GM12892 (cell line): ENCODE results near the gene STK11IP.

Experiments
- DNase-seq: peaks from one replicate; pipeline ENCODE4 v3.0.0; 2011; ENCODE audit not compliant: insufficient read length
- FAIRE-seq: peaks from 2 replicates; lab custom pipeline; 2011; peaks lifted over from hg19 to GRCh38; lab: Jason Lieb, UNC
- POLR2A ChIP-seq: IDR thresholded peaks from 2 replicates; pipeline ENCODE4 v1.6.1; 2011; ENCODE audit warnings: low read depth, low read length, control low read depth
- POLR2AphosphoS5 ChIP-seq: IDR thresholded peaks from 2 replicates; pipeline ENCODE4 v1.6.1; 2011; ENCODE audit warnings: low read depth, low read length, control low read depth
- TAF1 ChIP-seq: IDR thresholded peaks from 2 replicates; pipeline ENCODE4 v1.6.1; 2011; ENCODE audit warnings: low read depth, mild to moderate bottlenecking, control low read depth, low read length, borderline replicate concordance

The STK11IP gene

DNA sequence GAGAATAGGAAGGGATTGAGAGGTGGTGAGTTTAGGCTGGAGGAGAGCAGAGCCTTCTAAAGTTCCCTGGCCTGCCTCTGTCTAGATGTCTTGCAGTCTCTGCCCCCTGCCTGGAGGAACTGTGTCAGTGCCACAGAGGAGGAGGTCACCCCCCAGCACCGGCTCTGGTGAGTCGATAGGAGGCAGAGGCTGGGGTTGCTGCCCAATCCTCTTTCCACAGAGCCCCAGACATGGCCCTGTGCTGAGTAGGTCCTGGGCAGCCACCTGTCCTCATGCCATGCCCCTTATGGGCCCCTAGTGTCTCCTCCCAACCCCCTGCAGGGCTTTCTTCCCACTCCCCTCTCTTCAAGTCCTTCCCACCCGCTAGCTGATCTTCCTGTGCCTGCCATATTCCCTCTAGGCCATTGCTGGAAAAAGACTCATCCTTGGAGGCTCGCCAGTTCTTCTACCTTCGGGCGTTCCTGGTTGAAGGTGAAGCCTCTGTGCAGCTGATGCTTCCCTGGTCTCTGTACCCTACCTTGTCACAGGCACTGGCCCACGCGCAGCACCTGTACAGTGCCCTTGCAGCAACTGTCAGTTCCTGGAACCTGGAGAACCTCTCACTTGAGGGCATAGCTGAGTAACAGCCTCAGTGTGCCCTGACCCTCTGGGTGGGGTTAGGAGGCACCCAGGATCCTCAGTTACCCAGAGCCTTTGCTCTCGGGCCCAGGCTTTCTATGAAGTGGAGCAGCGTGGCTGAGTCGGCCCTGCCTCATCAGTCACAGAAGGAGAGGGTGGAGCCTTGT is 16.6 kb downstream of the STK11IP start:
- TF ChIP-seq POLR2AphosphoS5 = no peak
- TF ChIP-seq POLR2A = no peak
- TF ChIP-seq TAF1 = no peak
- no peak for DNase-seq
- no peak for FAIRE-seq

GRCh38 chr2:219615036-219615435 is 17.4 kb downstream of the STK11IP start:
- DNase-seq (no peak), FAIRE-seq (no peak)
- TF ChIP-seq POLR2AphosphoS5 (no peak), POLR2A (no peak), TAF1 (no peak)

DNA sequence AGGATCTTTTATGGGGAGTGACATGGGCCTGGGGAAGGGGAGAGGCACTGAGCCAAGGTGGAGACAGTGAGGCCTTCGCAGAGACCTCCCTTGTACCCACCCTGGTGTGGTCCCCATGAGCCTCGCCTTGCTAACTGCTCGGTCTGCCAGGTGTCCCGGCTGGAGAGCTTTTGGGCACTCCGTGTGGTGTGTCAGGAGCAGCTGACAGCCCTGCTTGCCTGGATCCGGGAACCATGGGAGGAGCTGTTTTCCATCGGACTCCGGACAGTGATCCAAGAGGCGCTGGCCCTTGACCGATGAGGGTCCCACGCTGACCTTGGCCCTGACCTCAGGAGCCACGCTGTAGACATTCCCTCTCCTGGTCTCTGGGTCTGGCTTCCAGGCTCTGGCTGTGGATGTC is 18.2 kb downstream of the STK11IP start:
- DNase-seq (no peak), FAIRE-seq (no peak)
- TF ChIP-seq POLR2A (no peak), TAF1 (no peak), POLR2AphosphoS5 (no peak)

- no peak for FAIRE-seq
Measured at GRCh38 chr2:219616550-219616949, 18.9 kb downstream of the STK11IP start.

GRCh38 chr2:219618733-219619122 is 21.1 kb downstream of the STK11IP start:
- TF ChIP-seq TAF1 = no peak
- no peak for TF ChIP-seq POLR2AphosphoS5
- TF ChIP-seq POLR2A = no peak
- no peak for DNase-seq
- no peak for FAIRE-seq

More at GRCh38 chr2:219616550-219616949, 18.9 kb downstream of the STK11IP start:
- no peak for DNase-seq
- no peak for TF ChIP-seq TAF1
- TF ChIP-seq POLR2A = no peak
- no peak for TF ChIP-seq POLR2AphosphoS5

- FAIRE-seq = no peak
- TF ChIP-seq POLR2A = no peak
- TF ChIP-seq TAF1 = no peak
- no peak for TF ChIP-seq POLR2AphosphoS5
- DNase-seq = no peak
Measured at GRCh38 chr2:219619235-219619634, 21.6 kb downstream of the STK11IP start.

DNA sequence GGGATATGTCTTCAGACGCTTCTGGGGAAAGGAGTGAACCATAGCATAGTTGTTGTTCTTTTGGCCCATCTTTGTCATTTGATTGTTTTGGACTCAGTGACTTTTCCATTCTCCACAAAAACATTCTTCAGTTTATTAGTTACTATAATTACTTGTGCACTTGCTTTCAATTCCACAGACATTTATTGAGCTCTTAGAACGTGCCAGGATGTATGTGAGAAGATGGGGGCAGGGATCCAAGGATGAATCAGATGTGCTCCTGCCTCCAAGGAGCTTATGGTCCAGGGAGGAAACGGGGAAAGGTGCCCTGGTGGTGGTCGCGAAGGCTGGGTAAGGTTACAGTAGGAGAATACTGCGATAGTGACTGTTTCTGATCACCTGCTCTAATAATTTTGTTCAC is 22.9 kb downstream of the STK11IP start:
- DNase-seq = no peak
- no peak for FAIRE-seq
- TF ChIP-seq TAF1 (no peak), POLR2A (no peak), POLR2AphosphoS5 (no peak)

GRCh38 chr2:219621935-219622334 is 24.3 kb downstream of the STK11IP start:
- TF ChIP-seq POLR2AphosphoS5 (no peak), TAF1 (no peak), POLR2A (no peak)
- FAIRE-seq (no peak), DNase-seq (no peak)

DNA sequence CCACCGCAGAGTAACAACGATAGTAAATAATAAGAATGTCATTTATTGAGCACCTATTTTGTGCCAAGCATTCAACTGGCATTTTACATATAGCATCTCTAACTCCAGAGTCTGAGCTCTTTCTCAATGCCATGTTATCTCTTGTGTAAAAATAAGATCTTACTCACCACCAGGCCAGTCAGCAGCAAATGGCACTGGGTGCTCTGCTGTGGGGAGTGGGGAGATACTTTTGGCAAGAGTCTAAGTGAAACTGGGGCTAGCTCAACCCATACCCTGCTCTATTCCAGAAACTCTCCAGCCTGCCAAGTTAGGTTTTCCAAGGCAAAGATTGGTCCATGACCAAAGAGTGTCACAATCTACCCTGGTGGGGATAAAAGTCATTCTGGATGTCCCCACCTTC is 24.8 kb downstream of the STK11IP start:
- DNase-seq (no peak), FAIRE-seq (no peak)
- TF ChIP-seq POLR2AphosphoS5 (no peak), TAF1 (no peak), POLR2A (no peak)

- FAIRE-seq = no peak
- no peak for TF ChIP-seq POLR2A
- TF ChIP-seq TAF1 = no peak
- no peak for TF ChIP-seq POLR2AphosphoS5
Measured at GRCh38 chr2:219624565-219624964, 26.9 kb downstream of the STK11IP start.

GRCh38 chr2:219625179-219625578 is 27.5 kb downstream of the STK11IP start:
- FAIRE-seq (no peak), DNase-seq (no peak)
- TF ChIP-seq TAF1 = no peak
- no peak for TF ChIP-seq POLR2AphosphoS5

More at GRCh38 chr2:219624565-219624964, 26.9 kb downstream of the STK11IP start:
- DNase-seq = no peak

GRCh38 chr2:219626540-219626939 is 28.9 kb downstream of the STK11IP start:
- no peak for DNase-seq
- FAIRE-seq = no peak
- TF ChIP-seq POLR2A (no peak), TAF1 (no peak), POLR2AphosphoS5 (no peak)
